WERI-Rb-1 (cell line): Measurements from ENCODE around the gene ZC3H12D.

Experiments
- DNase-seq: peaks from one replicate; pipeline ENCODE4 v3.0.0-alpha.2; 2020
- H3K27ac ChIP-seq: fragments of 250-450 bp; sonication (Bioruptor Pico); 2 replicates; pipeline ENCODE4 v1.5.1; 2020; ENCODE audit warnings: mild to moderate bottlenecking, moderate library complexity
- H3K27me3 ChIP-seq: fragments of 250-450 bp; sonication (Bioruptor Pico); 2 replicates; pipeline ENCODE4 v1.5.1; 2021; ENCODE audit warnings: mild to moderate bottlenecking, low read depth, moderate library complexity; ENCODE audit not compliant: insufficient read depth, severe bottlenecking
- H3K36me3 ChIP-seq: fragments of 250-450 bp; sonication (Bioruptor Pico); 2 replicates; pipeline ENCODE4 v1.5.1; 2020; ENCODE audit warnings: mild to moderate bottlenecking, moderate library complexity
- H3K4me3 ChIP-seq: 2 replicates; pipeline ENCODE4 v1.5.1; 2011; ENCODE audit warnings: low read depth, mild to moderate bottlenecking, control low read depth, low read length
- H3K9me3 ChIP-seq: fragments of 250-450 bp; sonication (Bioruptor Pico); 2 replicates; pipeline ENCODE4 v1.5.1; 2021; ENCODE audit warnings: mild to moderate bottlenecking, moderate library complexity; ENCODE audit not compliant: severe bottlenecking
- TF ChIP-seq, protein P1 (sequence below): IDR thresholded peaks from 2 replicates; pipeline ENCODE4 v1.5.1; 2011; ENCODE audit warnings: low read depth, mild to moderate bottlenecking, control low read depth, inconsistent platforms, low read length

Gene ZC3H12D

DNA sequence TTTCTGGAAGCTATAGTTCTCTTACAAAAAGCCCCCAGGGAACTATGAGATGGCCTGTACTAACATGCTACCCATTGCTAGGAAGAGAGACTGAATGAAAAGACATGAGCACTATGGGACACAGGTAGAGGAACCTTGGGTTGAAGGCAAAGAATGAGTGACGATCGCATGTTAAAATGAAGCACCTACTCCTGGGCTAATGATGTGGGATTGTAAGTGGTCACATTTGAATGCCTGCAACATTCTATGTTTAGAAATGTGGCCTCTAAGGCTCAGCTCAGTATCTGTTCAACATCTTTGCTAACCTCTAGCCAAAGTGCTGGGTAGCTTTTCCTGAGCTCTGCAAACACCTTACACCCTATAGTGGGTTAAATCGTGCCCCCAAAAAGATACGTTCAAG lies 5.2 kb upstream of the ZC3H12D start:
- no peaks in the 10 kb centered on the region for H3K36me3 ChIP-seq
- H3K9me3 ChIP-seq, result no peaks in the 10 kb centered on the region
- H3K4me3 ChIP-seq, result no peak overlapping the region
- H3K27ac ChIP-seq, result no peak overlapping the region
- TF ChIP-seq, protein P1, sequence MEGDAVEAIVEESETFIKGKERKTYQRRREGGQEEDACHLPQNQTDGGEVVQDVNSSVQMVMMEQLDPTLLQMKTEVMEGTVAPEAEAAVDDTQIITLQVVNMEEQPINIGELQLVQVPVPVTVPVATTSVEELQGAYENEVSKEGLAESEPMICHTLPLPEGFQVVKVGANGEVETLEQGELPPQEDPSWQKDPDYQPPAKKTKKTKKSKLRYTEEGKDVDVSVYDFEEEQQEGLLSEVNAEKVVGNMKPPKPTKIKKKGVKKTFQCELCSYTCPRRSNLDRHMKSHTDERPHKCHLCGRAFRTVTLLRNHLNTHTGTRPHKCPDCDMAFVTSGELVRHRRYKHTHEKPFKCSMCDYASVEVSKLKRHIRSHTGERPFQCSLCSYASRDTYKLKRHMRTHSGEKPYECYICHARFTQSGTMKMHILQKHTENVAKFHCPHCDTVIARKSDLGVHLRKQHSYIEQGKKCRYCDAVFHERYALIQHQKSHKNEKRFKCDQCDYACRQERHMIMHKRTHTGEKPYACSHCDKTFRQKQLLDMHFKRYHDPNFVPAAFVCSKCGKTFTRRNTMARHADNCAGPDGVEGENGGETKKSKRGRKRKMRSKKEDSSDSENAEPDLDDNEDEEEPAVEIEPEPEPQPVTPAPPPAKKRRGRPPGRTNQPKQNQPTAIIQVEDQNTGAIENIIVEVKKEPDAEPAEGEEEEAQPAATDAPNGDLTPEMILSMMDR, result no peak
- DNase-seq, result no peak
- H3K27me3 ChIP-seq, result no peaks in the 10 kb centered on the region

DNA sequence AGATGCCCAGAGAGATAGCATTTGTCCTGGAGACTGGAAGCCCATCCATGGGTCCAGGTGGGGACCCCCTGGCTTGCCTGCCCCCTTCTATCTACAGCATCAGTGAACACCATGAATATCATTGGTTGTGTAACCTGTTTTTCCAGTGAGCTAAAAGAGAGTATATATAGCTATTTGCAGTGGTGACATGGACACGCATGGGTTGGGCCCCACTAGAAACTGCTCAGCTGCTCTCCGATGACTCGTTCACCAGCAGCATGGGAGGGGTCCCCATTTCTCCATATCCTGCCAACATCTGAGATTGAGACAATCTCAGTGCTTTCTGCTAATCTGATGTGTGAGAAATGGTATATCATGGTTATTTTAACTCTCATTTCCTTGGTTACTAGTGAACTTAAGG lies 4.0 kb upstream of the ZC3H12D start:
- Histone ChIP-seq H3K36me3 (no peaks in the 10 kb centered on the region), H3K9me3 (no peaks in the 10 kb centered on the region), H3K27ac (no peak overlapping the region), H3K4me3 (no peak overlapping the region), H3K27me3 (no peaks in the 10 kb centered on the region)
- no peak for DNase-seq
- TF ChIP-seq, protein P1, result no peak

DNA sequence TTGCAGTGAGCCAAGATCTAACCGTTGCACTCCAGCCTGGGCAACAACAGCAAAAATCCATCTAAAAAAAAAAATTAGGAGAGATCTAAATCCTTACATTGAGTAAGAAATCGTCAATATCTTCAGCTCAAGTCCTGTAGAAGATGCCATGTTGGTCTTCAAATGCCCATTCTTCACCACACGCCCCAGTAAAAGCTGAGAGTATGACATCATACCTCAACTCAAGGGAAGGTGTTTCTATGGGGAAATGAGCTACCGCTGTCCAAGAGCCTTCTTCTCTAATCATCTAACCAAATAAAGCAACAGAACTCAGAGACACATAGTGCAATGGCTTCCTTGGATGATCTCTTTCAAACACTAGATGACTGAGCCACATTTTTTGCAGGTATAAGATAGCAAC lies 2.5 kb upstream of the ZC3H12D start:
- no peak overlapping the region for H3K4me3 ChIP-seq
- H3K9me3 ChIP-seq, result no peaks in the 10 kb centered on the region
- TF ChIP-seq, protein P1, result no peak
- H3K27me3 ChIP-seq, result no peaks in the 10 kb centered on the region
- no peak for DNase-seq
- no peak overlapping the region for H3K27ac ChIP-seq
- no peaks in the 10 kb centered on the region for H3K36me3 ChIP-seq

DNA sequence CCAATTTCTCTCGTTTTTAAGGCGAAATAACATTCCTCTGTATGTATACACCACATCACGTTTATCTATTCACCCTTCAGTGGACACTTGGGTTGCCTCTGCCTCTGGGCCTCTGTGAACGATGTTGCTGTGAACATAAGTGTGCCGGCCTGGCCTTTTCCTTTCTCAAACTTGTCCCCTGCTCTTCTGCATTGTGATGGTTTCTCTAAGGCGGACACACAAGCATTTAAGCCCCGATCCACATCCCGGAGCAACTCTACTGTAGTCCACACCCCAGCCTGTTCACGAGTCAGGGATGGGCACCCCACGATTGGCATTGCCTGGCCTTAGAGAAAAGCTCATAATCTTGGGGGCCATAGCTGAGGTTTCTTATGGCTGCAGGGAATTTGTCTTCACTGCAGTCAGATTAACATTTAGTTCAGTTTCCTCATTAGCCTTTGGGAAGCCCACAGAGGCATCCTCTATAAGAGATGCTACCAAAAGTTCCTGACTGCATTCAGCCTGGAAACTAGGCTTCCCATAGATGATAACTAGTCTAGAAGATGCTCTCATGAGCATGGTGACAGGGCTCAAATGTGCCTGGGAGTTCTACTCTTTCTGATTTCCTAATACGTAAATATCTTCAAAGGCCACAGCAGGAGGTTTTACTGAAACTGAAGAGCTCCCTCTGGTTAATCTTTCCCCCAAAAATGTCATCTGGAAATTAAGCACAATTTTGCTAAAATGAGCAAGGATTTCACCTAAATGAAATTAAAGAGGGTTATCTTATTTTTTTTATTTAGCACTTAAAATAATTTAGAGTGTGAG lies 762 bp downstream of the ZC3H12D start:
- no peak for DNase-seq
- no peaks in the 10 kb centered on the region for H3K27me3 ChIP-seq
- no peak overlapping the region for H3K27ac ChIP-seq
- TF ChIP-seq, protein P1, result no peak
- no peaks in the 10 kb centered on the region for H3K9me3 ChIP-seq
- no peaks in the 10 kb centered on the region for H3K36me3 ChIP-seq
- no peak overlapping the region for H3K4me3 ChIP-seq

DNA sequence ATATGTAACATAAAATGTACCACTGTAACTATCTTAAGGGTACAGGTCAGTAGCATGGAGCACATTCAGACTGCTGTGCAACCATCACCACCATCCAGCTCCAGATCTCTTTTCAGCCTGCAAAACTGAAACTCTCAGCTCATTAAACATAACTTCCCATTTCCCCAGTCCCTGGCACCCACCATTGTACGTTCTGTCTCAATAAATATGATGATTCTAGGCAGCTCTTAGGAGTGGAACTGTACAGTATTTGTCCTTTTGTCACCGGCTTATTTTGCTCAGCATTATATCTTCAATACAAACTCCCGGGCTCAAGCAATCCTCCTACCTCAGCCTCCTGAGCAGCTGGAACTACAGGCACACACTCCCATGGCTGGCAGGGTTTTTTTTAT lies 1.5 kb downstream of the ZC3H12D start:
- TF ChIP-seq, protein P1, result no peak
- Histone ChIP-seq H3K9me3 (no peaks in the 10 kb centered on the region), H3K36me3 (no peaks in the 10 kb centered on the region), H3K27ac (no peak overlapping the region), H3K4me3 (no peak overlapping the region), H3K27me3 (no peaks in the 10 kb centered on the region)
- no peak for DNase-seq
